GM10248 (cell line): Measurements from ENCODE around the gene RGS14.
"Not testable (repeated sequence)": the region's sequence is repeated elsewhere in the genome, so short reads cannot be mapped to it uniquely, and the experiment has no call there.

Experiments used
- CTCF ChIA-PET: fragments of 300-600 bp; sonication (Branson Sonifier 250); formaldehyde crosslinking; extraction: SDS; loops from one replicate; lab custom pipeline; 2021; ENCODE audit warnings: antibody characterized with exemption; lab: Yijun Ruan, JAX
- POLR2A ChIA-PET: fragments of 350-650 bp; sonication (Branson Sonifier 250); formaldehyde crosslinking; extraction: SDS; loops from one replicate; lab custom pipeline; 2020; ENCODE audit warnings: antibody characterized with exemption; lab: Yijun Ruan, JAX
- DNase-seq: peaks from one replicate; pipeline ENCODE4 v3.0.0; 2012; ENCODE audit errors: extremely low spot score
- CTCF ChIP-seq: IDR thresholded peaks from 2 replicates; pipeline ENCODE4 v1.5.1; 2012; ENCODE audit warnings: mild to moderate bottlenecking, low read depth; ENCODE audit errors: extremely low read depth, missing control alignments, control extremely low read depth

Gene RGS14

GRCh38 chr5:177371120-177372033, 13.7 kb downstream of the RGS14 start:
- TF ChIP-seq CTCF: no peak
- CTCF ChIA-PET: interaction anchor here (0.6 to 35.5 kb wide), 19 partner anchors 6 to 259 kb away, joined by 3 to 734 read pairs (median 3); partner anchors contain the start of genes DOK3, LMAN2, PFN3 and RGS14
- POLR2A ChIA-PET: interaction anchor here (0.5 kb wide), 1 partner anchor 13 kb away, joined by 4 read pairs; the partner anchor contains the start of gene SLC34A1
- no peak for DNase-seq

- TF ChIP-seq CTCF: no peak
- POLR2A ChIA-PET: no interaction called here
- CTCF ChIA-PET: interaction anchor here (0.9 to 35.5 kb wide), 11 partner anchors 6 to 260 kb away, joined by 3 to 734 read pairs (median 3); partner anchors contain the start of genes LMAN2, PFN3, RGS14 and SLC34A1
- no peak for DNase-seq
Measured at GRCh38 chr5:177372034-177372896, 14.5 kb downstream of the RGS14 start.

GRCh38 chr5:177372910-177373309, 15.2 kb downstream of the RGS14 start:
- TF ChIP-seq CTCF: no peak
- ChIA-PET CTCF (interaction anchor here (0.9 to 35.5 kb wide), 8 partner anchors 7 to 261 kb away, joined by 3 to 734 read pairs (median 10); partner anchors contain the start of genes LMAN2, PFN3, RGS14 and SLC34A1), POLR2A (no interaction called here)
- DNase-seq: no peak

- no peak for TF ChIP-seq CTCF
- DNase-seq: no peak
- ChIA-PET CTCF (interaction anchor here (1.5 to 35.5 kb wide), 5 partner anchors 7 to 128 kb away, joined by 3 to 734 read pairs (median 55); partner anchors contain the start of genes LMAN2, PFN3, RGS14 and SLC34A1), POLR2A (no interaction called here)
Measured at GRCh38 chr5:177373806-177374205, 16.1 kb downstream of the RGS14 start.

GRCh38 chr5:177374211-177374610, 16.5 kb downstream of the RGS14 start:
- CTCF ChIA-PET: interaction anchor here (1.5 to 35.5 kb wide), 4 partner anchors 7 to 127 kb away, joined by 3 to 734 read pairs (median 394); partner anchors contain the start of genes LMAN2, PFN3, RGS14 and SLC34A1

GRCh38 chr5:177375516-177375915, 17.8 kb downstream of the RGS14 start:
- DNase-seq, POLR2A ChIA-PET: not testable (repeated sequence)
- CTCF ChIA-PET: interaction anchor here (1.5 to 35.5 kb wide), 3 partner anchors 5 to 80 kb away, joined by 3 to 734 read pairs (median 734); partner anchors contain the start of genes LMAN2, RGS14 and SLC34A1

More at GRCh38 chr5:177374211-177374610, 16.5 kb downstream of the RGS14 start:
- POLR2A ChIA-PET: no interaction called here
- TF ChIP-seq CTCF: no peak
- DNase-seq: no peak
